NCI-H1105 treated with DMSO at 0.1 percent for 48 hours (cell line): ENCODE measurements around the gene C19orf81.
"Not testable (repeated sequence)": the region's sequence is repeated elsewhere in the genome, so short reads cannot be mapped to it uniquely, and the experiment has no call there.

Experiments
- DNase-seq: peaks from one replicate; lab custom pipeline; 2025; lab: John Stamatoyannopoulos, UW

Gene C19orf81

GRCh38 chr19:50649433-50650391 lies at the start of gene C19orf81:
Gene C19orf81, plus strand, starts transcription at chr19:50649445. Its CDS starts 0 bp downstream, at chr19:50649445.
- no peak for DNase-seq

- no peak for DNase-seq
Observed at GRCh38 chr19:50601407-50602088, 47.7 kb upstream of the C19orf81 start.

- no peak for DNase-seq
Observed at GRCh38 chr19:50602089-50602422, 47.2 kb upstream of the C19orf81 start.

- DNase-seq = no peak
Observed at GRCh38 chr19:50602496-50602895, 46.7 kb upstream of the C19orf81 start.

- DNase-seq = no peak
Observed at GRCh38 chr19:50602935-50603334, 46.3 kb upstream of the C19orf81 start.

GRCh38 chr19:50604264-50605073 lies 44.8 kb upstream of the C19orf81 start:
- DNase-seq = not testable (repeated sequence)

GRCh38 chr19:50606059-50606836 lies 43.0 kb upstream of the C19orf81 start:
- not testable (repeated sequence) for DNase-seq

GRCh38 chr19:50607388-50607787 lies 41.9 kb upstream of the C19orf81 start:
- DNase-seq = no peak

GRCh38 chr19:50607874-50608785 lies 41.1 kb upstream of the C19orf81 start:
- no peak for DNase-seq

GRCh38 chr19:50612504-50613404 lies 36.5 kb upstream of the C19orf81 start:
- DNase-seq = not testable (repeated sequence)

GRCh38 chr19:50618379-50618778 lies 30.9 kb upstream of the C19orf81 start:
- not testable (repeated sequence) for DNase-seq

GRCh38 chr19:50619184-50619583 lies 30.1 kb upstream of the C19orf81 start:
- not testable (repeated sequence) for DNase-seq

GRCh38 chr19:50620394-50620906 lies 28.8 kb upstream of the C19orf81 start:
- DNase-seq = not testable (repeated sequence)

- DNase-seq = no peak
Observed at GRCh38 chr19:50624949-50625600, 24.2 kb upstream of the C19orf81 start.

GRCh38 chr19:50626011-50626410 lies 23.2 kb upstream of the C19orf81 start:
- no peak for DNase-seq

- no peak for DNase-seq
Observed at GRCh38 chr19:50626795-50627194, 22.4 kb upstream of the C19orf81 start.

GRCh38 chr19:50628146-50628545 lies 21.1 kb upstream of the C19orf81 start:
- no peak for DNase-seq

- DNase-seq = no peak
Observed at GRCh38 chr19:50628551-50628950, 20.7 kb upstream of the C19orf81 start.

GRCh38 chr19:50629194-50629593 lies 20.1 kb upstream of the C19orf81 start:
- no peak for DNase-seq
